ENCODE measurements around the gene ZNF202.

ZNF202 gene

DNA sequence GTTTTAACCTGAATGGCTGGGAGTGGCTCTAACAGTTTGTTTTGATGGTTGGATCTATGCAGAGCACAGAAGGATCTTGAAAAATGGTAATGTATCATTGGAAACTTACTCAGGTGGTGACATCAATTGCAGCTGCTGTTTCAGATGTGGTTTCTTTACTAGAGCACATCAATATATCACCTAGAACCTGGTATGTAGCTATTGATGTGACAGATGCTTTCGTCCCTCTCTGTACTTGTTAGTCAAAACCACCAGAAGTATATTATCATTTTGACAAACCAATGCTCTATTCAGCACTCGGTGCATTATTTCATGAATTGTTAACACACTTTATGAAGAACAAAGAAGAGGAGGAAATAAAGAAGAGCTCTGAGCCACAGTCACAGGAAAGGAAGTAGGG lies 60.4 kb downstream of the ZNF202 start:
- no peak for DNase-seq

DNA sequence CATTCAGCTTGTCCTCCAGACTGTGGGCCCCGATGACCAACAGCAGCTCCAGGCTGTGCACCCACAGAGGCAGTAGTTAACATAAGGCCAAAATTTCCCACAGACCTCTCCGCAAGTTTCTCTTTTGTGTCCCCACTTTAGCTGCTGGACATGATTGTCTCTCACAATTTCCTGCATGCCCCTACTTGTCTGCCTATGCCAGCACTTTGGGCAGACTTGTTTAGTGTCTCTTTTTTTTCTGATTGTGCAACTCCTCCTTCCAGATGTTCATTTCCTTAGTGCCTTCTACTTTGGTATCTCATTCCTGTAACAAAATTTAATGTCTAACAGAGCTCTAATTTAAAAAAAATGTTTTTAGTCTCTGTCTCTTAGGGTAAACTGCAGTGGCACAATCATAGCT lies 63.2 kb downstream of the ZNF202 start:
- DNase-seq, result no peak

DNA sequence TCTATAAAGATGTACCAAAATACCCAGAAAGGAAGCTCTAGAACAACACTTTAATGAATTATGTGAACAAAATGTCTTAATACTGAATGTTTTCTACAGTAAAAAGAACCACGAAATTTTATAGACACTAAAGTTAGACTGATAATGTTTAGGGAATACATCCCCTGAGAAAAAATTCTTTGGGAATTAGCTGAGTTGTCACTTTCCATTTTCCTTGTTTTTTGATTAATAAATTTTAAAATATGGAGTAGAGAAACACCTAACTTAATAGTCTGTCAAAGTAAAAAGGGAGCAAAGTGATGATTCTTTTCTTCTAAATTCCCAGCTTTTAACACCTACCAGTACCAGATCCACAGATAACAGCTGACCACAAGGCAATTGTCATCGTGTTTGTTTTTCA lies 64.0 kb downstream of the ZNF202 start:
- DNase-seq, result no peak

DNA sequence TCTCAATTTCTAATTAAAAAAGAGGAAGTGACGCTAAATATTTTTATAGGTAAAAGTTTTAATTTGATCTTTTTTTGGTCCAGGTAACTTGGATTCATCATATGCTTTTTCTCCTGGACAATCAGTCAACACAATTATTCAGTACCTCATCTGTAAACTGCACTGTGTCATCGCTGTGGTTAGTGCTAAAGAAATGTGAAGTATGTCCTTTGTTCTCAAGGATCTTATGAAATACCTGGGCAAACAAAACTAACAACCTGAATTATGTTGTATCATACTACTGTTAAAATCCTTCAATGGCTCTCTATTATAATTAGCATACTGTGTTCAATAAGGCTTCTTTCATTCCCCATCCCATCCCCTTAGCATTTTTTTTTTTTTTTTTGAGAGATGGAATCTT lies 67.2 kb downstream of the ZNF202 start:
- peak; percentile 18 for DNase-seq
